GM12801 (cell line): ENCODE data around the gene PARVG.

Experiments
- TF ChIP-seq, protein P1 (sequence below): IDR thresholded peaks from one replicate; pipeline ENCODE4 v1.5.1; 2011; ENCODE audit warnings: control low read depth; ENCODE audit not compliant: insufficient read length; ENCODE audit errors: extremely low read depth

Gene PARVG

DNA sequence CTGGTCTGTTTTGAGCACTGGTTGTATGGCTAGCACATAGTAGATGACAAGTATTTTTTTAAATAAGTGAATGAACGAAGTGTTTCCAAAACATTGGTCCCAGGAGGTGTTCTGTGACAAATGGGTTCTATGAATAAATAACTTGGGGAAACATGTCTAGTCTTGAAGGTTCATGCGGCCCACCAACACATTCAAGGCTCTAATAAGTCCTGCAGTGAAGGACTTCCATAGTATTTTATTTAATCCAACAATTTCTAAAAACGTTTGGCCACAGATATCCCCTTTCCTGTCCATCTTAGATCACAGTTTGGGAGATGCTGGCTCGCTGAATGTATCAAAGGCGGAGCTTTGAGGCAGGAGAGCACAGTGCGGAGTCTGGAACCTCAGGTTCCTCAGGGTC, 22.5 kb downstream of the PARVG start:
- TF ChIP-seq, protein P1, sequence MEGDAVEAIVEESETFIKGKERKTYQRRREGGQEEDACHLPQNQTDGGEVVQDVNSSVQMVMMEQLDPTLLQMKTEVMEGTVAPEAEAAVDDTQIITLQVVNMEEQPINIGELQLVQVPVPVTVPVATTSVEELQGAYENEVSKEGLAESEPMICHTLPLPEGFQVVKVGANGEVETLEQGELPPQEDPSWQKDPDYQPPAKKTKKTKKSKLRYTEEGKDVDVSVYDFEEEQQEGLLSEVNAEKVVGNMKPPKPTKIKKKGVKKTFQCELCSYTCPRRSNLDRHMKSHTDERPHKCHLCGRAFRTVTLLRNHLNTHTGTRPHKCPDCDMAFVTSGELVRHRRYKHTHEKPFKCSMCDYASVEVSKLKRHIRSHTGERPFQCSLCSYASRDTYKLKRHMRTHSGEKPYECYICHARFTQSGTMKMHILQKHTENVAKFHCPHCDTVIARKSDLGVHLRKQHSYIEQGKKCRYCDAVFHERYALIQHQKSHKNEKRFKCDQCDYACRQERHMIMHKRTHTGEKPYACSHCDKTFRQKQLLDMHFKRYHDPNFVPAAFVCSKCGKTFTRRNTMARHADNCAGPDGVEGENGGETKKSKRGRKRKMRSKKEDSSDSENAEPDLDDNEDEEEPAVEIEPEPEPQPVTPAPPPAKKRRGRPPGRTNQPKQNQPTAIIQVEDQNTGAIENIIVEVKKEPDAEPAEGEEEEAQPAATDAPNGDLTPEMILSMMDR, result no peak

DNA sequence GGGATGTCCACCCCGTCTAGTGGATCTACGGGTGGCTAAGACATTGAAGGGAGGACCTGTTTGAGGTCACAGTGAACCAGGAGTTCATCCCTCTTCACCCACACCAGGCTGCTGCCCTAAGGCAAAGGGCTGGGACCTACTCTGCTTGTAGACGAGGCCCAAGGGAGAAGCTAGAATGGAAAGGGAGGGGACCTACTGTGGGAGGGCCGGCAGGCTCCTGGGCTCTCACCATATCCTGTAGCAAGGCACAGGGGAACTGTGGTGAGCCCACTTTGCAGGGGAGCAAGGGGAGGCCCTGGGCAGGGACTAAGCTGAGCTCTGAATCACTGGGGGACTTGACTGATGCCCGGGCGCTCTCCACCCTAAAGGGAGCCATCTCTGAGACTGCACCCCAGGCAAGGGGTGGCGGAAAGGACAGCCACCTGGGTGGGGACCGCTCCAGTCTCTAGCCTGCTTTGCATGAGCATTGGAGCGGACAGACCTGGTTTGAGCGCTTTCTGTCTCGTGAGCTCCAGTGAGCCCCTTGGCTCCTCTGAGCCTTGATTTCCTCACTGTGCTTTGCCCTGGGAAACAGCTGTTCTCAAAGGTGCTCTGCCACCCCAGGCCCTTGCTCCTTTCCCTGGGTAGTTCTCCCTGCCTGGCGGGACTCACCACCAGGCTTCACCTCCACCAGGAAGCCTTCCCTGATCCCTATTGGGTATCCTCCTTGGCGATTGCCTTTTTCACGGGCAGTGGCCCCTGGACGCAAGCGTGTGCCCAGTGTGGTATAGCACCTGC, 24.2 kb downstream of the PARVG start:
- TF ChIP-seq, protein P1, result no peak

DNA sequence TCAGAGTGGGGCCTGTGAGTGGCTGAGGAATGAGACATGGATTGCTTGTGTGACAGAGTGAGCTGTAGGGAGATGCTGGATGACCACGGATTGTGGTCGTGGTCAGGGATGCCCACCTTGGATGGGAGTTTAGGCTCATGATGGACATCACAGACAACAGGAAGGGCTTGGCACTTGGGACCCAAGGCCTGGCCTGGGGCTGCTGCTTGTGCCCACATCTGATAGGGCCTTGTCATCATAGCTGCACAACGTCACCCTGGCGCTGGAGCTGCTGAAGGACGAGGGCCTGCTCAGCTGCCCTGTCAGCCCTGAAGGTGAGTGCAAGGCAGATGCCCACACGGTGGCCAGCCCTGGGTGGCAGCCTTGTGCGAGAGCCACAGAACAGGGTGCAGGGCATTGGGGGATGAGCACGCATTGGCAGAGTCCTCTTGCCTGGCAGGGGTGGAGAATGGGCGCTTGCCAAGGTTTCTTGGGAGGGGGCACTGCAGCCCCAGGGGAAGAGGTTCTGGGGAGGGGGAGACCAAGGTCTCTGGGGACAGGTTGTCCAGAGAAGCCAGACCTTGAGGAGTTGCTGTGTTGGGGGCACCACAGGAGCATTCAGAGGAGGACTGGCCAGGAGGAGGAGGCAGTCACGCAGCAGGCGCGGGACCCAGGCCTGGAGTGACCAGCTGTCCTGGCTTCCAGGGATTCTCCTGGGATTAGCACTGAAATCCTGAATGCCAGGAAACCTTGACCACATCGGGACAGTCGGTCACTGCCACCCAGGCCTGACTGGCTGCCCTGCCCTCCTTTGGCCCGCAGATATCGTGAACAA, 25.0 kb downstream of the PARVG start:
- TF ChIP-seq, protein P1, result no peak

DNA sequence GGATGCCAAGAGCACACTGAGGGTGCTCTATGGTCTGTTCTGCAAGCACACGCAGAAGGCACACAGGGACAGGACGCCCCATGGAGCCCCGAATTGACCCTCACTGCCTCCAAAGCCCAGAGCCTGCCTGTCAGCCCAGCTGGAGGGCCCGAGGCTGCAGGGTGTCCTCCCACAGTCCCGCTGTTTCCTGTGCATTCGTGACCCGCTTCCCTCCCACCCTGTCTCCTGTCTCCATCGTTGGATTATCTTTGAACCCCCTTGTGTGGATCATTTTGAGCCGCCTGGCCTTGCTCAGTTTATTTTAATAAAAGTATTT, 25.6 kb downstream of the PARVG start:
- TF ChIP-seq, protein P1, result no peak

DNA sequence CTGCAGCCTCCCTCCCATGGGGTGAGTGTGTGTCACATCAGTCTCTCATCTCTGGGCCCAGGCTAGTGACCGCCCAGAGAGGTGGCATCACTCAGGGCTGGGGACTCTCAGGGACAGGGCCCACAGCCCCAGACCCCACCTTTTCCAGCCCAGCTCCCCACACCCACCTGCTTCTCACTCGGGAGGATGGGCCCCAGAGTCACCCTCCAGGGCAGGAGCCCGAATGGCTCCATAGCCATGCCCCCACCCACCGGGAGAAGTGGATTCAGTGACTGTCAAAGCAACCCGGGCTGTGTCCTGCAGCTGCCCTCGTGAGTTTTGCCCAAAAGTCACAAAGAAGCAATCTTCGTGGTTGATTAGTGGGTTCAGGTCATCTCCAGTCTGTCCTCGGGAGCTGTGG, 26.0 kb downstream of the PARVG start:
- TF ChIP-seq, protein P1, result no peak

DNA sequence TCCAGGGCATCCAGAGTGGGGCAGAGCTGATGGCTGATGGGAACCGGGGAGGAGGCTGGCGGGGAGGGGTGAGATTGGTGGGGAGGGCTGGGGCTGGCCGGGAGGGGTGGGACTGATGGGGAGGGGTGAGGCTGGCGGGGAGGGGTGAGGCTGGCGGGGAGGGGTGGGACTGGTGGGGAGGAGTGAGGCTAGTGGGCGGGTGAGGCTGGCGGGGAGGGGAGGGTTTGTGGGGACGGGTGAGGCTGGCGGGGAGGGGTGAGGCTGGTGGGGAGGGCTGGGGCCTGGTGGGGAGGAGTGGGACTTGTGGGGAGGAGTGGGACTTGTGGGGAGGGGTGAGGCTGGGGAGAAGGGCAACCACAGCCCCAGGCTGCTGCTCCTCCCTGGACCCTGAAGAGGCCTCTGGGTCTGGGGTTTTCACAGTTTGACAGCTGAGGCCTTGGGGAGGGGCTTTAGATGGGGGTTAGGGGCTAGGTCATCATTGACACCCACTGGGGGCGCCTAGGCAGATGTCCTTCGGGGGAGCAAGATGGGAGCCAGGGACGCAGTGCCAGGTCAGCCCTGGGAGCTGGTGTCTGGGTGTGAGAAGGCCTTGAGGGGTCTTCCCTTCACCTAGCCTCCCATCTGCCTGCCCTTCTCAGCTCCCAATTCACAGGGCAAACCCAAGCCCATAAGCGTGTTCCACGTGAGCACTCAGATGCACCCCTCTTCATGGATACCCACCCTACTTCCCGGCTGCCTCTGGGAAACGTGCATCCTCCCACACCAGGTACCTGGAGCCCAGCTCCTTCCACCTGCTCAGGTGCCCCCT, 26.7 kb downstream of the PARVG start:
- TF ChIP-seq, protein P1, result no peak

DNA sequence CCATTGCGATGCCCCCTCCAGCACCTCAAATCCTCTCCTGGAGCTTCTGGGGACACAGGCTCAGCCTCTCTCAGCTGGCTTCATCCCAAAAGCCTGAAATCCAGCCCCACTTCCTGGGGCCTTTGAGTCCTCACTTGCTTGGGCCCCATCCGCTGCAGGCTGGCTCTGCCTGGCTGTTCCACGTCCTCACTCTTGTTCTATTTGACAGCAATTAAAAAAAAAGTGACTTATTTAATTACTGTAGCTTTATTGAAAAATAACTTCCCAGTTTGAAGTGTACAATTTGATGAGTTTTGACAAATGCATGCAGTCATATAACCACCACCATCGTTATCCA, 27.2 kb downstream of the PARVG start:
- TF ChIP-seq, protein P1, result no peak
